SW 1271 (cell line): ENCODE data around the gene UNC13A.
"Not testable (repeated sequence)": the region's sequence is repeated elsewhere in the genome, so short reads cannot be mapped to it uniquely, and the experiment has no call there.

Experiments
- DNase-seq, 2 experiments: peaks; one replicate each; lab custom pipeline; 2025; lab: John Stamatoyannopoulos, UW

The UNC13A gene

DNA sequence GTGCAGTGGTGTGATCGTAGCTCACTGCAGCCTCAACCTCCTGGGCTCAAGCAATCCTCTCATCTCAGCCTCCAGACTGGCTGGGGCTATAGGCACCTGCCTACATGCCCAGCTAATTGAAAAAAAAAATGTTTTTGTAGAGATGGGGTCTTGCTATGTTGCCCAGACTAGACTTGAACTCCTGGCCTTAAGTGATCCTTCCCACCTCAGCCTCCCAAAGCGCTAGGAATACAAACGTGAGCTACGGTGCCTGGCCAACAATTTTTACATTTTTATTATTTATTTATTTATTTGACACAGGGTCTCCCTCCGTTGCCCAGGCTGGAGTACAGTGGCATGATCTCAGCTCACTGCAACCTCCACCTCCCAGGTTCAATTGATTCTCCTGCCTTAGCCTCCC, 117.9 kb downstream of the UNC13A start:
- DNase-seq = not testable (repeated sequence)

GRCh38 chr19:17567940-17568339, 120.2 kb downstream of the UNC13A start:
- no peak for DNase-seq

DNA sequence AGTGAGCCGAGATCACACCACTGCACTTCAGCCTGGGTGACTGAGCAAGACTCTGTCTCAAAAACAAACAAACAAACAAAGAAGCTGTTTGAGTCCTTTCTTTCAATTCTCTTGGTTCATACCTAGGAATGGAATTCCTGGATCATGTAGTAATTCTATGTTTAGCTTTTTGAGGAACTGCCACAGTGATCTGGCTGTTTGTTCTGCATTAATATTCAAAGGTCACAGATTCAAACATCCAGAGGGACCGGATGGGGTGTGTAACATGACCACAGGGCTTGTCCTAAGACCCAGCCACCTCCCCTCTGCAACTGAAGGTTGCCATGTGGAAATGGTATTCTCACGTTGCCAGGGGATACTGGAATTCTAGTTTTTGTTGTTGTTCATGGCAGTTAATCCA, 122.5 kb downstream of the UNC13A start:
- DNase-seq = no peak

GRCh38 chr19:17564781-17565180, 123.4 kb downstream of the UNC13A start:
- no peak for DNase-seq

DNA sequence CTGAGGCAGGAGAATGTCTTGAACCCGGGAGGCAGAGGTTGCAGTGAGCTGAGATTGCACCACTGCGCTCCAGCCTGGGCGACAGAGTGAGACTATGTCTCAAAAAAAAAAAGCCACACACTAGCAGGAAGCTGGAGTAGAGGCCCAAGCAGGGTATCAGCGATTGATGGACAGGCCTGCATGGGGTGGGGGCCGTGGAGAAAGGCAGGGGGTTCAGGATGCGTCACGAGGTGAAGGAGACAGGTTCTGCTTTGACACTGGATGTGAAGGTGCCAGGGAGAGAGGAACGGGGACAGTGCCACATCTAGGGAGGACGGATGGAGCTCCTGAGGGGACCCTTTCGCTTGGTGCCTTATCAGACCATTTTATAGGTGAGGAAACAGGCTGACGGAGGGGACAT, 125.6 kb downstream of the UNC13A start:
- no peak for DNase-seq

DNA sequence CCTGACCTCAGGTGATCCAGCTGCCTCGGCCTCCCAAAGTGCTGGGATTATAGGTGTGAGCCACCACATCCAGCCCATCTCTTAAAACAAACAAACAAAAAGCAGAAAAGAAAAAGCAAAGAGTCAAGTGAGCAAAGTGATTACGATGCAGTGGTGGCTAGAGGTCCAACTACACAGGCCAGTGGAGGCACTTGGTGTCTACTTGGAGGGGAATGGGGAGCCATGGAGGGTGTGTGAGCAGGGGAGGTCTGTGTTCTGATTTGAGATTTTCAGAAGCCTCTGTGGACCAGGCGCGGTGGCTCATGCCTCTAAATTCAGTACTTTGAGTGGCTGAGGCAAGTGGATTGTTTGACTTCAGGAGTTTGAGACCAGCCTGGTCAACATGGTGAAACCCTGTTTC, 126.1 kb downstream of the UNC13A start:
- DNase-seq = no peak

GRCh38 chr19:17560205-17560595, 128.0 kb downstream of the UNC13A start:
- peak; percentile 88 to 94 for DNase-seq

DNA sequence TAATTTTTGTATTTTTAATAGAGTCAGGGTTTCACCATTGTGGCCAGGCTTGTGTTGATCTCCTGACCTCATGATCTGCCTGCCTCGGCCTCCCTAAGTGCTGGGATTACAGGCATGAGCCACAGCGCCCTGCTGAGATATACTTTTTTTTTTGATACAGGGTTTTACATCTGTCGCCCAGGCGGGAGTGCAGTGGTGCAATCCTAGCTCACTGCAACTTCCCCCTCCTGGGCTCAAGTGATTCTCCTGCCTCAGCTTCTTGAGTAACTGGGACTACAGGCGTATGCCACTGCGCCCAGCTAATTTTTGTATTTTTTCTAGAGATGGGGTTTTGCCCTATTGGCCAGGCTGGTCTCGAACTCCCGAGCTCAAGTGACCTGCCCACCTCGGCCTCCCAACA, 130.7 kb downstream of the UNC13A start:
- no peak for DNase-seq

DNA sequence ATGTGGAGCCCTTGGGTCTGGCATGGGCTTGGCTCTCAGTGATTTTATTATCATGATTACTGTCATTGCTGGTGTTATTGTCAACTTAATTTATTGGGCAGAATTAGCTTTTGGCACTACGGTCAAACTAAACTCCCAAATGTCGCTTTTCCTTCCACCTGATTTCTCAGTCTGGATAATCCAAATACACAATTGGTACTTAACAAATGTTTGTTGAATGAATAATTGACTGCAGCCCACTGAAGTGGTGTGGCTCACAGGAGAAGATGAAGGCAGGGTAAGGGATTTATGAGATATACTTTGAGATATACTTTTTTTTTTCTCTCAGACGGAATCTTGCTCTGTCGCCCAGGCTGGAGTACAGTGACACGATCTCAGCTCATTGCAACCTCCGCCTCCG, 131.2 kb downstream of the UNC13A start:
- DNase-seq = no peak

GRCh38 chr19:17555929-17556813, 132.0 kb downstream of the UNC13A start:
- peak in 1 of 2 experiments; percentile 71 for DNase-seq

GRCh38 chr19:17555480-17555928, 132.7 kb downstream of the UNC13A start, which contains the start of gene COLGALT1:
Gene COLGALT1 (plus strand): TSS chr19:17555649. CDS start chr19:17555714, 65 bp downstream.
- peak; percentile 94 to 96 for DNase-seq

DNA sequence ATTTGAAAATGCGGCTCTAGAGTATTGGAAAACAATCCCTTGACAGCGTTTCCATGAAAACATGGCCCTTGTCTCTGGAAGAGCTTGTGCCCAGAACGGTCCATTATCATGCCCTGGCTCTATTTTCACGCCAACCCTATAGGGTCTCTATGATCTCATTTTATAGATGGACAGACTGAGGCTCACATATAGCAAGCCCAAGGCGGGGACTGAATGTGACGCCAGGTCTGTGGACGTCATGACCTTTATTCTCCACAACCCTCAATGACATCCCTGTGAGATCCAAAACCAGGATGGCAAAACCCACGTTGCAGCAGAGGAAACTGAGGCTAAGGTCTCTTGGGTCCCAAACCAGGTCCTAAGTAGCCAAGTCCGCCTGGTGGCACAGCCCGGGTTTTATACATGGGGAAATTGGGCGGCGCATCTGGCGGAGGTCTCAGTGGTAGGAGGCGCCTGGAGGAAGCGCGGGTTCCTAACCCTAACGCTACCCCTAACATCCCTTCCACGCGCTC, 133.1 kb downstream of the UNC13A start:
- DNase-seq = no peak

- DNase-seq = peak in 1 of 2 experiments; percentile 74
These were observed 134.9 kb downstream of the UNC13A start for GRCh38 chr19:17553256-17553655.

DNA sequence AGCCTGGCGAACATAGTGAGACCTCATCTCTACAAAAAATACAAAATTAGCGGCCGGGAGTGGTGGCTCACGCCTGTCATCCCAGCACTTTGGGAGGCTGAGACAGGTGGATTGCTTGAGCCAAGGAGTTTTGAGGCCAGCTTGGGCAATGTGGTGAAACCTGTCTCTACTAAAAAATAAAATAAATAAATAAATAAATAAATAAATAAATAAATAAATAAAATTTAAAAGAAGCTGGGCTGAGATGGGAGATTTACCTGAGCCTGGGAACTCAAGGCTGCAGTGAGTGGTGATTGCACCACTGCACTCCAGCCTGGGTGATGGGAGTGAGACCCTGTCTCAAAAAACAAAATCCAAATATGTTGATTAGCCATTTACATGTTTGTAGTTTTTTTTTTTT, 135.4 kb downstream of the UNC13A start:
- not testable (repeated sequence) for DNase-seq
